Right ventricle myocardium inferior (tissue), 1 donor: Measurements from ENCODE around the gene TNFSF13. TPM values are rescaled to one million over a fixed set of nuclear protein-coding genes. Genes with fewer than 3 reads are reported as not detected.
"Not testable (repeated sequence)": the region's sequence is repeated elsewhere in the genome, so short reads cannot be mapped to it uniquely, and the experiment has no call there.

Experiments used
- ATAC-seq: fragments of 200-7000 bp; cut with Tn5 transposase; one replicate; pipeline ENCODE4 v1.9.1; 2020; ENCODE audit warnings: mild to moderate bottlenecking, moderate library complexity
- DNase-seq: peaks from one replicate; pipeline ENCODE4 v3.0.0; 2021; ENCODE audit errors: missing footprints
- intact Hi-C: fragments of 100-400 bp; cut with DNase I; formaldehyde crosslinking; loops from one replicate; pipeline ENCODE4 v1.11.0; 2022
- total RNA-seq: library from RNA; stranded (reverse); fragmentation: NEBNext Ultra II Directional; extraction: Animal tissue kit (Norgen Biotek cat#: 25700); gene quantifications from one replicate; pipeline ENCODE4 v1.2.1, GENCODE V29; 2021
- donor health status: DM: no; HTN: yes; CAD: no; lungs with severe emphysema.

The TNFSF13 gene
- total RNA-seq, 1 donor from 2014 or later = 13.5 TPM

- DNase-seq (no peak), ATAC-seq (no peak)
- intact Hi-C loops = loop anchor here (2.0 to 10.0 kb wide), 2 partner anchors 104 to 258 kb away; partner anchors contain the start of genes NEURL4 and TP53
These were observed 24.1 kb downstream of the TNFSF13 start for GRCh38 chr17:7582396-7583252.

- peak; percentile 87 for ATAC-seq
- intact Hi-C loops = loop anchor here (2.0 to 10.0 kb wide), 2 partner anchors 103 to 259 kb away; partner anchors contain the start of genes NEURL4 and TP53
These were observed 24.9 kb downstream of the TNFSF13 start, which contains the start of gene MPDU1 for GRCh38 chr17:7583253-7584109. Gene MPDU1 (plus strand): TSS chr17:7583852. CDS start chr17:7583863, 11 bp downstream.

GRCh38 chr17:7586673-7587419 lies 28.3 kb downstream of the TNFSF13 start:
- ATAC-seq (no peak), DNase-seq (no peak)
- intact Hi-C loops = loop anchor here (5.0 to 10.0 kb wide), 3 partner anchors 150 to 262 kb away; partner anchors contain the start of genes FGF11, NEURL4, TMEM102 and TMEM95

More at GRCh38 chr17:7583253-7584109, 24.9 kb downstream of the TNFSF13 start, which contains the start of gene MPDU1:
- DNase-seq = peak; percentile 98

GRCh38 chr17:7587420-7588151 lies 29.0 kb downstream of the TNFSF13 start:
- no peak for ATAC-seq
- intact Hi-C loops = loop anchor here (5.0 to 10.0 kb wide), 3 partner anchors 150 to 263 kb away; partner anchors contain the start of genes FGF11, NEURL4, TMEM102 and TMEM95
- no peak for DNase-seq

GRCh38 chr17:7588553-7589203 lies 30.1 kb downstream of the TNFSF13 start:
- DNase-seq (no peak), ATAC-seq (peak; percentile 2)
- intact Hi-C loops = loop anchor here (5.0 to 10.0 kb wide), 3 partner anchors 151 to 264 kb away; partner anchors contain the start of genes FGF11, NEURL4, TMEM102 and TMEM95

GRCh38 chr17:7589204-7589868 lies 30.8 kb downstream of the TNFSF13 start:
- DNase-seq = peak; percentile 94
- peak; percentile 84 for ATAC-seq
- intact Hi-C loops = loop anchor here (5.0 to 10.0 kb wide), 3 partner anchors 152 to 265 kb away; partner anchors contain the start of genes FGF11, NEURL4, TMEM102 and TMEM95

GRCh38 chr17:7589891-7590691 lies 31.5 kb downstream of the TNFSF13 start, which contains the start of gene SOX15:
Gene SOX15 (minus strand): TSS chr17:7590094. CDS start chr17:7589676, 418 bp downstream.
- intact Hi-C loops = loop anchor here (5.0 to 10.0 kb wide), 3 partner anchors 153 to 265 kb away; partner anchors contain the start of genes FGF11, NEURL4, TMEM102 and TMEM95
- DNase-seq = no peak
- no peak for ATAC-seq

GRCh38 chr17:7590743-7591142 lies 32.2 kb downstream of the TNFSF13 start:
- no peak for ATAC-seq
- no peak for DNase-seq
- intact Hi-C loops = no loop called here

- DNase-seq = no peak
- intact Hi-C loops = no loop called here
- no peak for ATAC-seq
These were observed 33.0 kb downstream of the TNFSF13 start for GRCh38 chr17:7591596-7591995.

- ATAC-seq (no peak), DNase-seq (no peak)
- intact Hi-C loops = no loop called here
These were observed 34.0 kb downstream of the TNFSF13 start for GRCh38 chr17:7592422-7593021.

- intact Hi-C loops = no loop called here
- no peak for DNase-seq
- no peak for ATAC-seq
These were observed 34.7 kb downstream of the TNFSF13 start for GRCh38 chr17:7593296-7593695.

GRCh38 chr17:7597561-7597960 lies 39.0 kb downstream of the TNFSF13 start:
- intact Hi-C loops, DNase-seq, ATAC-seq: not testable (repeated sequence)

- intact Hi-C loops = no loop called here
- DNase-seq = no peak
- peak; percentile 96 for ATAC-seq
These were observed 47.7 kb downstream of the TNFSF13 start for GRCh38 chr17:7606280-7606679.

GRCh38 chr17:7610641-7611040 lies 52.1 kb downstream of the TNFSF13 start:
- intact Hi-C loops = no loop called here
- ATAC-seq = no peak
- no peak for DNase-seq
